HK-2 (cell line): ENCODE data around the gene ZDHHC23.
A peak's percentile ranks its signal among the peaks of the same experiment; 100 is the strongest.

Experiments used
- DNase-seq: peaks from one replicate; pipeline ENCODE4 v3.0.0-alpha.2; 2018; ENCODE audit not compliant: unreplicated experiment

The ZDHHC23 gene, protein sequence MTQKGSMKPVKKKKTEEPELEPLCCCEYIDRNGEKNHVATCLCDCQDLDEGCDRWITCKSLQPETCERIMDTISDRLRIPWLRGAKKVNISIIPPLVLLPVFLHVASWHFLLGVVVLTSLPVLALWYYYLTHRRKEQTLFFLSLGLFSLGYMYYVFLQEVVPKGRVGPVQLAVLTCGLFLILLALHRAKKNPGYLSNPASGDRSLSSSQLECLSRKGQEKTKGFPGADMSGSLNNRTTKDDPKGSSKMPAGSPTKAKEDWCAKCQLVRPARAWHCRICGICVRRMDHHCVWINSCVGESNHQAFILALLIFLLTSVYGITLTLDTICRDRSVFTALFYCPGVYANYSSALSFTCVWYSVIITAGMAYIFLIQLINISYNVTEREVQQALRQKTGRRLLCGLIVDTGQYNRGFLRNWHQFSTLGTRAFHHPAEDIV

GRCh38 chr3:113947372-113948014, at the start of gene ZDHHC23:
TSS of gene ZDHHC23 (plus strand) at chr3:113948013. CDS start at chr3:113948803, 790 bp downstream.
- DNase-seq = peak; percentile 86

DNA sequence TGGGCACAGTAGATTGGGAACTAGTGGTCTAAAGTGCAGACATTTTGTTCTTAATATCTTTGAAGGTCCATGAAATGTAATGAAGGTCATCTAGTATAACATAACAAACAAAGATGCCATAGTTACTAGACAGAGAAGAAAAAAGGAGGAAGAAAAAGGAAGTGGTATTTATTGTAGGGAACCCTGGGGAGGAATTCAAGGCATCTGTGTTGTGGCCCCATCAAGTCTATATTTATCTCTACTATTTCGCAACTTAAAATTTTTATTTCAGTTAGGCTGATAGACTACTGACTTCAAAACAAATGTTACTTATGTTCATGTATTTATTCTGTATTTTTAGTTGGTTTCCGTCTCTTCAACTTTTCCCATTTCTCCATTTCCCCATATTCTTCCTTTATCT, 48.9 kb upstream of the ZDHHC23 start:
- DNase-seq = no peak

DNA sequence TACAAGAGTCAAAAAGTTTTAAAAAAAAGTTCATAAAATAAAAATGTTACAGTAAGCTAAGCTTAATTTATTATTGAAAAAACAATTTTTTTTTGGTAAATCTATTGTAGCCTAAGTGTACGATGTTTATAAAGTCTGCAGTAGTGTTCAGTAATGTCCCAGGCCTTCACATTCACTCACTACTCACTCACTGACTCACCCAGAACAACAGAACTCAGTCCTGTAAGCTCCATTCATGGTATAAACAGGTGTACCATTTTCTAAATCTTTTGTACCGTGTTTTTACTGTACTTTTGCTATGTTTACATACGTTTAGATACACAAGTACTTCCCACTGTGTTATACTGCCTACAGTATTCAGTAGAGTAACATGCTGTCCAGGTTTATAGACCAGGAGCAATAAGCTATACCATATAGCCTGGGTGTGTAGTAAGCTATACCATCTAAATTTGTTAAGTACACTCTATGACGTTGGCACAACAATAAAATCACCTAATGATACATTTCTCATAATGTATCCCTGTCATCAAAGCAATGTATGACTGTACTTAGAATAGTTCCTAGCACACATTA, 41.2 kb upstream of the ZDHHC23 start:
- DNase-seq = no peak

- DNase-seq = no peak
These were observed 39.7 kb upstream of the ZDHHC23 start for GRCh38 chr3:113908133-113908532.

GRCh38 chr3:113910966-113911365, 36.8 kb upstream of the ZDHHC23 start:
- DNase-seq = no peak

DNA sequence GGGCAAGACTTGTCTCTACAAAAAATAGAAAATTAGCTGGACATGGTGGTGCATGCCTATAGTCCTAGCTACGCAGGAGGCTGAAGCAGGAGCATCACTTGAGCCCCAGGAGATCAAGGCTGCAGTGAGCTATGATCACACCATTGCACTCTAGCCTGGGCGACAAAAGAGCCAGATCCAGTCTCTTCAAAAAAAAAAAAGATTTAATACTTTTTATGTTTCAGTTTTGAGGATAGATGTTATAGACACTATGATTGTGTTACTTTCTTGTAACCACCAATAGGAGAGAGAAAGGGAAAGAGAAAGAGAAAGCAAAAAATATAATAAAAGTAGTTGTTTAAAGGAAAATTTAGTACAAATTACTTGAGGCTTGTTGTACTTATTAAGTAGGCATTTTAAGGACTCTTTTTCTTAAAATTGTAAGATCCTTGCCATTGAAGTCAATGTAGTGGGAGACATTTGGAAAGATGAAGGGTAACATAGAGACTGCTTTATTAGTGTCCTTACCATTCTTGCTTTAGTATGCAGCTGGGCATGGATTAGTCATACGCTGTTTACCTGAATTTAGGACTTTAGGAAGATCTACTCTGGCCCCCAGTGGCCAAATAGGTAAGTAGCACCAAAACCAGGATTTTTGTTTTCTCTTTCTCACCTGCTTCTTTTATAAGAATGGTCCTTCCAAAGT, 35.1 kb upstream of the ZDHHC23 start:
- DNase-seq = peak; percentile 7

DNA sequence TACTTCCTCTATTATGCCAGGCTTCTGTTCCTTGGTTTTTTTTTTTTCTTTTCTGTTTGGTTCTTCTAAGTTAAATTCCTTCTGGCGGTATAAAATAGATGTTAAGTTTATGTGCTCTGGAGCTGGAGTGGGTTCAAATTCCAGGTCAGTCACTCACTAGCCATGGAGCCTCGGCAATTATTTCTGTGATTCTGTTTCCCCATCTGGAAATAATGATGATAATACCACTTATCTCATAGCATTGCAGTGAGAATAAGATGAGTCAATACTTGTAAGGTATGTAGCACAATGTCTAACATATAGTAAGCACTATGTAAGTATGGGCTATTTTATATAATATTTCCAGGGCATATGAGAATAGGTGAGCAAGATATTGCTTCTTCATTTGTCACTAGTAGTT, 33.2 kb upstream of the ZDHHC23 start:
- DNase-seq = no peak

GRCh38 chr3:113927556-113927955, 20.3 kb upstream of the ZDHHC23 start:
- no peak for DNase-seq

GRCh38 chr3:113946831-113947230, 982 bp upstream of the ZDHHC23 start:
- no peak for DNase-seq

- DNase-seq = peak; percentile 48
These were observed 453 bp downstream of the ZDHHC23 start for GRCh38 chr3:113948015-113948917.

DNA sequence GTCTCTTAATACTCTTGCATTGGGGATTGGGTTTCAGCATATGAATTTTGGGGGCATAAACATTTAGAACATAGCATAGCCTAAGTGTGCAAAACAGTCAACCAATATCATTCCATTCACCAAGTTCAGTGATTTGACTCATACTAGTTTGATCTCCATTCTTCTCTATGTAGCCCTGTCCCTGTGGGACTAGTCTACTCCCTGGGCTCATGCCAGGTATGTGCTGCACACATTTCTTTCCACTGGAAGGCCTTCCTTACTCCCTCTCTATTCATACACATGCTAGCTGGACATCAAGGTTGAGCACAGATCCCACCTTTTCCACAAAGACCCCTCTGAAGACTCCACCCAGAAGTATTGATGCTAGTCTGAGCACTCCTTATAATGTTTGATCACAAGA, 5.1 kb downstream of the ZDHHC23 start:
- no peak for DNase-seq

DNA sequence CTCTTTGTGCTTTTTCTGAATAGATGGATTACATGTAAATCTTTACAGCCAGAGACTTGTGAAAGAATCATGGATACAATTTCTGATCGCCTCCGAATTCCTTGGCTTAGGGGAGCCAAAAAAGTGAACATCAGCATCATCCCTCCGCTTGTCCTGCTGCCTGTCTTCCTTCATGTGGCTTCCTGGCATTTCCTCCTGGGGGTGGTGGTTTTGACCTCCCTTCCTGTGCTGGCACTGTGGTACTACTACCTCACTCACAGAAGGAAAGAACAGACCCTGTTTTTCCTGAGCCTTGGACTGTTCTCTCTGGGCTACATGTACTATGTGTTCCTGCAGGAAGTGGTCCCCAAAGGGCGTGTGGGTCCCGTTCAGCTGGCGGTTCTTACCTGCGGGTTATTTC, 5.9 kb downstream of the ZDHHC23 start:
- no peak for DNase-seq

DNA sequence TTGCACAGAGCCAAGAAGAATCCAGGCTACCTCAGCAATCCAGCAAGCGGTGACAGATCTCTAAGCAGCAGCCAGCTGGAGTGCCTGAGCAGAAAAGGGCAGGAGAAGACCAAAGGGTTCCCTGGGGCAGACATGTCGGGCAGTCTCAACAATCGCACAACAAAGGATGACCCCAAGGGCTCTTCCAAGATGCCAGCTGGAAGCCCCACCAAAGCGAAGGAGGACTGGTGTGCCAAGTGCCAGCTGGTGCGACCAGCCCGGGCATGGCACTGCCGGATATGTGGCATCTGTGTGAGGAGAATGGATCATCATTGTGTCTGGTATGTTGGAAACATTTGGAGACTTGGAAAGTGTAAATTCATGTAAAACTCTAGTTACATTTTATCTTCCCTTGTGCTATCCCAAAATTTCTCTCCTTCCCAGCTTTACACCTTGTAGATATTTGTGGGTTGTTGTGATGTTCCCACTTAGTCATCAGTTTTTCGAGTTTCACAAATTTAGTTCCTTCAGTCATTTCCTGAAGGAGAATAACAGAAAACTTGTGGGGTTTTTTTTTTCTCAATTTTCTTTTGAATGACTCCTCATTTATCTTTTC, 6.4 kb downstream of the ZDHHC23 start:
- no peak for DNase-seq

- no peak for DNase-seq
These were observed 16.1 kb downstream of the ZDHHC23 start for GRCh38 chr3:113963879-113964278.

DNA sequence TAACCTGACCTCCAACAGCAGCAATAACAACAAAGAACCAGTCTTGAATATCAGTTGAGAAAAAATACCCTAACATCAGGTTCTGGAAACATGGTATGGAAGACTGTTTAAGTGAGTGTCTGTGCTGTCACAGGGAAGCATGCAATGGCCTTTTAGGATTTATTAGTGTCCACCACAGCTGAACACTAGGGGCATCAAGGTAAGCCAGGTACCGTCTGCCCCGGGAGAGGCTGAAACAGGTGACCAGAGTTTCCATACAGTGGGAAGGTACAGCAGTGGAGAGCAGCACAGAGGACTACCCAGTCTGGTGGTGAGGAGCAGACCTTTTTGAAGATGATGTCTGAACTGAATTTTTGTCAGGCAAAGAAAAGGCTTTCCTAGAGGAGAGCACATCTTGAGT, 18.4 kb downstream of the ZDHHC23 start:
- DNase-seq = no peak

- no peak for DNase-seq
These were observed 21.2 kb downstream of the ZDHHC23 start for GRCh38 chr3:113968986-113969385.

DNA sequence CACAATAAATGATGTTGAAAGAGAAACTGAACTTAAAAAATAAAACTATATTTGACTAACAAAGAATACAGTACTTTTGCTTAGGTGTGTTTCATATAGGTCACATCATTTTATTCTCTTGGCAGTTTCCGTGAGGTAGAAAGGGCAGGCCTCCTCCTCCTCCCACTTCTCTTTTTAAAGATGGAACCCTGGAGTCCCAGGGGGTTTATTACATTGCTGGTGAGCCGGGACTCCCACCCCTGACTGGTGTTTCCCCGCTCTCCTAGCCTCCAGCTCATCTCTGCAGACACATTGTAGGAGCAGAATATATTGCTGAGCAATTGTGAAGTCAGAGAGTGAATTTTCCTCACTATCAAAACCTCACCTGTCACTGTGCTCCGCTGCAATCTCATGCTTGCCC, 30.0 kb downstream of the ZDHHC23 start:
- no peak for DNase-seq

DNA sequence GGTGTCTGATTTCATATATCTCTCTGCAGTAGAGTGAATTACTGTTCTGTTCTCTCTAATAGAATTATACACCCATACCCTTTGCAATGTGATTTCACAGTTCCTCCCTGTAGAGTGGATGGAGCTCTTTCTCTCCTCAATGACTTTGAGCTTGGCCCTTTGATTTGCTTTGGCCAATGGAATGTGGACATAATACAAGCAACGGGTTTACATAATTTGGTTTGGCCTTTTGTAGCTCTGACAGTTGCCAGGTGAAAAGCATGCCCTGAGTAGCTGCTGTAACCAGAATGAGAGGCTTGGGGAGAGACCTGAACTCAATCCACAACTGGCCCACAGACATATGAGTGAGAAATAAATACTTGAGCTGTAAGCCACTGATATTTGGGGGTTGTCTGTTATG, 32.1 kb downstream of the ZDHHC23 start:
- no peak for DNase-seq

DNA sequence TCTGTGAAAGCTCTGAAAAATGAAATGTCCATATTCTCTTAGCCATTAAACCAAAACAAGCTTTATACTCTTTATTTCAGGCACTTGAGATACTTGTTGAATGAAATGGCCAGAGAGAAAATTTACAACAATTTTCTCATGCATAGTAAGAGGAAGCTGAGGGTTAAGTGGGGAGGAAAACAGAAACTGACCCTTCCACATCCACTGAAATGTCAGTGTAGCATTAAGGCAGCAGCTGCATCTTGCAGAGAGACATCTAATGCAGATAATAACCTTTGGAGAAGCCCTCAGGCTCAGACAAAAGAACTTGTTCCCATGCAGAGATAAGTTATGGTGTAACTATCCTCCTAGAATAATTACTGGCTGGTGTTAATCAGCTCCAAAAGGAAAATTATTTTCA, 34.0 kb downstream of the ZDHHC23 start:
- DNase-seq = no peak

- DNase-seq = no peak
These were observed 35.7 kb downstream of the ZDHHC23 start for GRCh38 chr3:113983544-113983943.

DNA sequence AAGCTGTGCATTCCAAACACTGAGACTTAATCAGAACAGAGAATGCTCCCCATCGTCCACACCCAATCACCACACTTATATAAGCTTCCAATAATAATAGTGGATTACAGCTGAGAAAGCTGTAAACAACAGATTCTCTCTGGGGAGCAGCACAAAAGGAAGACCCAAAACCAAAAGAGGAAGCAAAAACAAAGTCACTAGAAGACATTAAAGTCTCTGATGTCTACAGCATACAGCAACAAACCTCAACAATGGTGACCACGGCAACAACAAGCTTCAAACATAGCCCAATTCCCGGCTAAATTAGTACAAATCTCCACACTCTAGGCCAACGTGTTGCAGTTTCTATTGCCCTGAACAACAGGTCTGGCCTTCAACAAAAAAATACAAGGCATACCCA, 37.7 kb downstream of the ZDHHC23 start:
- DNase-seq = no peak
